HG02642 (cell line): ENCODE data around the gene TMEM43.

Experiments used
- ATAC-seq: cut with Tn5 transposase; IDR thresholded peaks from one replicate; pipeline ENCODE4 v1.9.1; 2021; ENCODE audit warnings: mild to moderate bottlenecking; ENCODE audit not compliant: unreplicated experiment, poor library complexity

TMEM43 gene

GRCh38 chr3:14121859-14122258 is 3.0 kb upstream of the TMEM43 start:
- no peak for ATAC-seq

- ATAC-seq: no peak
Observed at GRCh38 chr3:14122301-14122700, 2.6 kb upstream of the TMEM43 start.

- no peak for ATAC-seq
Observed at GRCh38 chr3:14123308-14124222, 1.3 kb upstream of the TMEM43 start.

DNA sequence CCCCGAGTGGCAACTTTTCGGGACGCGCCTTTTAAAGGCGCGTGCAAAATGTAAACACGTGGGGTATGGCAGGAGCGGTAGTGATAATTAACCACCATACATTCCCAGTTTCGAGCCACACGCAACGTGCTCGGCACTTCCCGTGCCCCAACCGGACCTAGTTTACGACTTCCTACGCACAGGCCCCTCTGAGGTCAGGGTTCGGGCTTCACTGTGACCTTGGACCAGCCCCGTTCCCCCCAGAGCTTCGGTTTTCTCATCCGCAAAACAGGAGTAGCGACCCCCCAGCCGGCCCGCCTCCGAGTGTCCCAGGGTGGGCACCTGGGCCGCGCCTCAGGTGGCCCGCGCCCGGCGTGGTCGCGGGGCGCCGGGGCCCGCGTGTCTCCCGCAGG is 633 bp upstream of the TMEM43 start:
- peak; percentile 53 for ATAC-seq

GRCh38 chr3:14125193-14126016 is 553 bp downstream of the TMEM43 start:
- peak; percentile 32 for ATAC-seq

DNA sequence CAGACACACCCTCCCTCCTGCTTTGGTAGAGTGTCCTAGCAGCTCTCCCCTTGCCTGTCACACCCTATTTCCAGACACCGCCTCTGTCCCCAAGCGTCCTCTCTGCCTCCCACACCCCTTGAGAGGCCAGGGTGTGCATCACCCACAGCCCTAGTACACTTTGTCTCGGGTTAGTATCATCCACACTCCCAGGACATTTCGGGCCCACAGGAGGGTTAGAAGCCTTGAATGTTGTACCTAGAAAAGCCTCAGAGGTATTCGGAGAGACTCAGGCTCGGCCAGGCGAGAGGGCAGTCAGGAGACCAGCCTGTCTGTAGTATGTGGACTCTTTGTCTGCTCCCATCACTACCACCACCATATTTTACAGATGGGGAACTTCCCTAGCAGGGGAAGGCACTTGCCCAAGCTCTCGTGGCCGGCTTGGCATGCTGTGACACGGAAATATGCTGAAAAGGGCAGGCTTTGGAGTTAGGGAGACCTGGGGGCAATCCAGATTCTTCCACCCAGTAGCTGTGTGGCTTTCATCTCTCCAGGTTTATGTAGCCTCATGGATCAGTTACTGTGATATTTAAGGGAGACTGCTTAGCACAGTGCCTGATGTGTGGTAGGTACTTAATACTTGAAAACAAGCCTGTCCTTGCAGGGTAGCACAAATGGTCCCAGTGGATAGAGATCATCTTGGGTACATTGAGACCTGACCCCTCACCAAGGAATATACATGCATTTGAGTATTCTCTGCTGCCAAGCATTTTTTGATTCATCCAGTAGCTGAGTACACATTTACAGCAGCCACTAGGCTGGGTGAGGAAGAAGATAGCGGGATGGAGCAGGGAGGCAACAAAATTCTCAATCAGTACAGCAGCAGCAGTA is 1.4 kb downstream of the TMEM43 start:
- no peak for ATAC-seq

DNA sequence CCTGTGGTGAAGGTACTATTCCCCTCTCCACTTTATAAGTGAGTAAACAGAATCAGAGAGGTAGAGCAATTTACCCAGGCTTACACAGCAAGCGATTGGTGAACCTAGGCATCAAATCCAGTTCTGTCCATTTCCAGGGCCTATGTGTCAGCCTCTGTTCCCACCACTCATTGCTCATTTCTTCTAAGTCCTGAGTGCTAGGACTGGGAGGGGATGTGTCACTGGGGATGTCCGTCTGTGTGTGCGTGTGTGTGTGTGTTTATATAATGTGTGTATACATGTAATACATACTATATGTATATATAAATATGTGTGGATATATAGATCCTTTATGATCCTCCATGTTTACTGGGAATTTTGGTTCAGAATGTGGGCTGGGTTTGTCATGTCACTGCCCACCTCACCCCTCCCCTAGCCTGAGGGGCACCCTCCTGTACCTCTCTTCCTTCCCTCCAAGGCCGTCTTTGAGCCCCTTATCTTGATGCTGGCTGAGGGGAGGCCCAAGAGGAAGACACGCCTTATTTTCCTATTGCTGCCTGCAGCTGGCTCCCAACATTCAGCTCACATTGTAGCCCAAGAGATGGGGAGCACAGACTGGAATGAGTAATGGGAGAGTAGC is 2.1 kb downstream of the TMEM43 start:
- no peak for ATAC-seq

DNA sequence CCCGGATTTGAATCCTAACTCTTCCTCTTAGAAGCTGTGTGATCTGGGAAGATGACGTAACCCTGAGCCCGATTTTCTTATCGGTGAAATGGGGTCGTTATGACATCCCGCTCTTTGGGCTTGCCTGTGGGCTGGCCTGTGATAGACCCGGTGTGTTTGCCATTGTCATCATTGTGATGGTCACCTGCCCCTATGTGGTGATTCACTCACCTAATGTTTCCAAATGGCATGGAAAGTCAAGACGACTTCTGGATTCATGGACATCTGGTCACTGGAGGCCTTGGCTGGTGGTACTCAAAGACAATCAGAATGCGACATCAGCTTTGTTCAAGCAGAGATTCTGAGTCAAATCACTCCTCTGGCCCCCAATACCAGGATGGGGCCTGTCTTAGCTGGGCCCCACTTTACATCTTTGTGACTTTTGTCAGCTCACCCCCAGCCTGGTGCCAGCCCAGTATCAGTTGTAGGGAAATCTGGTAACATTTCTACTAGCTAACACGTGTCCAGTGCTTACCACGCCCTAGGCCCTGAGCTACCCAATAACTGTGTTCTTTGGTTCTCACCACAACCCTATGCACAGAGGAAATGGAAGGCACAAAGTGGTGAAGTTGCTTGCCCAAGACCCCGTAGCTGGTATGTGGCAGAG is 2.8 kb downstream of the TMEM43 start:
- ATAC-seq: no peak

DNA sequence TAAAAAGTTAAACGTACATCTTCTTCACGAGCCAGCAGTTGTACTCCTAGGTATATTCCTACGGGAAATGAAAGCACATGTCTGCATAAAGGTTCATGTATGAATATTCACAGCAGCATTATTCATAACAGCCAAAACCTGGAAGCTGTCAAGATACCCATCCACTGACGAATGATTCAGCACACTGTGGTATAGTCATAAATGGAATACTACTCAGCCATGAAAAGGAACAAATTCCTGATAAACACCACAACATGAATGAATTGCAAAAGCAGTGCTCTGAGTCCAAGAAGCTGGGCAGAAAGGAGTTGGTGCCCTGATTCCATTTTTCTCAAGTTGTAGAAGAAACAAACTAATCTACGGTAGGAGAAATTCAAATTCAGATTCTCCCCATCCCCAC is 3.9 kb downstream of the TMEM43 start:
- ATAC-seq: no peak

DNA sequence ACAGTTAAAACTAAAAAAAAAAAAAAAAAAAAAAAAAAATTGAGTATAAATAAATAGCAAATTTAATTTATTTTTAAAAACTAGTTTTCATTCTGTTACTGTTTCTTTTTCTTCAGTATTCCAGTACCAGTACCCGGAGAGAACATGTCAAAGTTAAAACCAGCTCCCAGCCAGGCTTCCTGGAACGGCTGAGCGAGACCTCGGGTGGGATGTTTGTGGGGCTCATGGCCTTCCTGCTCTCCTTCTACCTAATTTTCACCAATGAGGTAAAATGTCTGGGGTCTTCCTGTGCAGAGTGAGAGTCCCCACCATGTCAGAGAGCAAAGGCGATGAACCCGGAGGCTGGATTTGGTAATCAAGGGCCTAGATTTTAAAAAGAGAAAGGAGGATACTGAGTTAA is 4.4 kb downstream of the TMEM43 start:
- ATAC-seq: no peak

DNA sequence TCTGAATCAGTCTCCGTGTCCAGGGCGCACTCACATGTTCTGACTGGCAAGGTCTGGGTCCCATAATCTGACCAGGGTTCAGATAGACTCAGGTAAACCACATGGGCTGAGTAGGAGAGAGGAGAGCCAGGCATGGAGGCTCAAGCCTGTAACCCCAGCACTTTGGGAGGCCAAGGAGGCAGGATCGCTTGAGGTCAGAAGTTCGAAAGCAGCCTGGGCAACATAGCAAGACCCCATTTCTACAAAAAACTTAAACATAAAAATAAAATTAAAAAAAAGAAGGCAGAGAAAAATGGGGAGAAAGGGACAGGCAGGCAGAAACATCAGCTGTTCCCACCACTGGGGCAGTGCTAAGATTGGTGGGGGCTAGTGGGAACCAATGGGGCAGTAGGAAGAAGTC is 5.4 kb downstream of the TMEM43 start:
- no peak for ATAC-seq

GRCh38 chr3:14130707-14131106 is 5.9 kb downstream of the TMEM43 start:
- ATAC-seq: no peak

DNA sequence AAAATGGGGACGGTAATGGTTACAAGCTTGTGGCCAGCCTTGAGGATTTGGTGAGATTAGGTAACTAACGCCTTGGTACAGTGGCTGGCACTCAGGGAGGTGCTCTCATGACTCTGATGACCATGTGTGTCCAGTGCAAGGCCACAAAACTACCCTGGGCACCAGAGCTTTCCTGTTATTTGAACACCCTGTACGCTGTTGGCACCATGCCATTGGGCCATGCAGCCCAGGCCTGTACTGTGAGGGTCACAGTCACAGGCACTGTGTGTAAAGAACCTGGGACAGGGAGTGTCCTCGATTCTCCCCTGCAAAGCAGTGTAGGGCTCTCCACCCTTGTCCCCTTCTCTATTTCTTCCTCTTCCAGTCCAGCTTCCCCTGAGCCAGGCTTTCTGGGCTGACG is 6.3 kb downstream of the TMEM43 start:
- ATAC-seq: no peak

DNA sequence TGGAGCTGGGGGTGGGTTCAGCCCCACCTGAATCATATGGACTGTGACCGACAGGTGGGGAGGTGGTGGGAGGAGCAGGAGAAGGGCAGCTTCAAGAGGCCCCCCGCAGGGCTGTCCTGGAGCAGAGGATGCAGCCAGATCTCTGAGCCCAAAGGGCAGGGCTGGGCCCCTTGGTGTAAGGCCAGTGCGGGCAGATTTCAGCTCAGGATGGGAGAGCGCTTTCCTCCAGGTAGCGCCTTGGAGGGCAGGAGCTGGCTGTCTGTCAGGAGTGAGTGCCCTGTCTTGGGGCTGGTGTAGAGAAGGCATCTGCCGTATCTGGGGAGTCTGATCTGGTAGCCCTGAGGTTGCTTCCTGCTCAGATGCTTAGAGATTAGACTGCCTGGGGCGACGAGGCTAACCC is 7.3 kb downstream of the TMEM43 start:
- ATAC-seq: no peak

DNA sequence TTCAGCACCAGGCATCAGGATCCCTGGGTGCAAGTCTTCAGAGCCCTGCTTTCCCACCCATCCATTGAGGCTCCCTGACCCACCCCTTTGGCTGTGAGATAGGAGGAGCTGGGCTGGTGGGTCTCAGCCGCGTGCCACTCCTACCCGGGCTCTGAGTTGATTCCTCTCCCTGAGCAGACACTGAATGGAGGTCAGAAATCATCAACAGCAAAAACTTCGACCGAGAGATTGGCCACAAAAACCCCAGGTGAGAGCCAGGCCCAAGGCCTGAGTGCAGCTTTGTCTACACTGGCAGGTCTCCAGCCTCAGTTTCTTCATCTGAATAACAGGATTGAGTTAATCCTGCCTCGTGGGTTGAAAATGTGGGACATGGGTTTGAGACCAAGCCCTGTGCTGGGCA is 7.8 kb downstream of the TMEM43 start:
- no peak for ATAC-seq

- no peak for ATAC-seq
Observed at GRCh38 chr3:14133188-14133800, 8.4 kb downstream of the TMEM43 start.

- ATAC-seq: no peak
Observed at GRCh38 chr3:14133876-14134275, 9.0 kb downstream of the TMEM43 start.

GRCh38 chr3:14134291-14134690 is 9.4 kb downstream of the TMEM43 start:
- ATAC-seq: no peak

- ATAC-seq: no peak
Observed at GRCh38 chr3:14135581-14135980, 10.7 kb downstream of the TMEM43 start.
